Cardiac muscle cell (in vitro differentiated cells and primary cell): ENCODE results near the gene SGPP2. TPM values are rescaled to one million over a fixed set of nuclear protein-coding genes. Genes with fewer than 3 reads are reported as not detected.

Experiments used
- DNase-seq, 2 donors: peaks; one replicate each; pipeline versions ENCODE4 v3.0.0 to v3.0.0-alpha.2; 2010 to 2017; ENCODE audit warnings: low read depth in 1 of 2, low spot score in 1 of 2
- H3K27ac ChIP-seq: fragments of 200-600 bp; sonication (generic); 2 replicates; pipeline ENCODE4 v1.5.1; 2016
- H3K27me3 ChIP-seq: fragments of 200-600 bp; sonication (generic); 2 replicates; pipeline ENCODE4 v1.6.0; 2016; ENCODE audit warnings: control low read depth
- H3K36me3 ChIP-seq: fragments of 200-600 bp; sonication (generic); 2 replicates; pipeline ENCODE4 v1.5.1; 2016; ENCODE audit warnings: control low read depth
- H3K4me1 ChIP-seq: fragments of 200-600 bp; sonication (generic); 2 replicates; pipeline ENCODE4 v1.8.1; 2017; ENCODE audit warnings: low read depth, mild to moderate bottlenecking, mixed run types
- H3K4me3 ChIP-seq: fragments of 200-600 bp; sonication (generic); 2 replicates; pipeline ENCODE4 v1.5.1; 2016; ENCODE audit warnings: mild to moderate bottlenecking
- H3K9me3 ChIP-seq: fragments of 200-600 bp; sonication (generic); 2 replicates; pipeline ENCODE4 v1.5.1; 2017; ENCODE audit warnings: low read depth, mild to moderate bottlenecking, control low read depth
- polyA plus RNA-seq: library from polyadenylated mRNA; unstranded; fragments of >200 nt; fragmentation: Nextera tagmentation; extraction: Ambion mirVana; gene quantifications from 2 replicates; pipeline ENCODE4 v1.2.1, GENCODE V29; 2016
- total RNA-seq: library from RNA; depleted of rRNA; stranded (reverse); fragments of >200 nt; gene quantifications from 2 replicates; pipeline ENCODE4 v1.2.3, GENCODE V29; 2016
- TF ChIP-seq, protein P1 (sequence below): IDR thresholded peaks from 2 replicates; pipeline ENCODE4 v1.5.1; 2012; ENCODE audit warnings: low read depth, mild to moderate bottlenecking, low read length

SGPP2 gene
- total and polyA plus RNA-seq, 2 experiments from 2014 or later: 11.6 to 44.6 TPM

DNA sequence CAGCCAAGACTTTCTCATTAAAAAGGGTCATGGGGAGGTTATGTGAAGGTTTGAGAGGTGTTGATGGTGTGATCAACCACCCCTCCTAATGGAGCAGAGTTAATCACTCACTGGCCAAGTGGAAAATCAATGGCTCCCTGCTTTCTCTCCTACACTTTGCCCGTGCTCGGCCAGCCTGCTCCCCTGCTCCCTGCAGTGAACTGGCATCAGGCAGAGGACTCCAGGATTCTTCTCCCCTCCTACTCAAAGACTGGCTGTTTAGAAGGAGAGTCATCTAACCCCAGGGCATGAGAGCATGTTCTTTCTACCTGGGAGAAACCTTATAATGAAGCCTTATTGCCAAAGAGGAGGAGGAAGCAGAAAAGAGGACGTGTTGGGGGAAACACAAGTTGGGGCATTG, 74.9 kb downstream of the SGPP2 start:
- no peaks in the 10 kb centered on the region for H3K9me3 ChIP-seq
- H3K4me1 ChIP-seq: peaks cover 9% of the 10 kb centered on the region
- no peak for DNase-seq
- H3K36me3 ChIP-seq: no peaks in the 10 kb centered on the region
- H3K27ac ChIP-seq: peak overlapping the region; percentile 26
- TF ChIP-seq, protein P1, sequence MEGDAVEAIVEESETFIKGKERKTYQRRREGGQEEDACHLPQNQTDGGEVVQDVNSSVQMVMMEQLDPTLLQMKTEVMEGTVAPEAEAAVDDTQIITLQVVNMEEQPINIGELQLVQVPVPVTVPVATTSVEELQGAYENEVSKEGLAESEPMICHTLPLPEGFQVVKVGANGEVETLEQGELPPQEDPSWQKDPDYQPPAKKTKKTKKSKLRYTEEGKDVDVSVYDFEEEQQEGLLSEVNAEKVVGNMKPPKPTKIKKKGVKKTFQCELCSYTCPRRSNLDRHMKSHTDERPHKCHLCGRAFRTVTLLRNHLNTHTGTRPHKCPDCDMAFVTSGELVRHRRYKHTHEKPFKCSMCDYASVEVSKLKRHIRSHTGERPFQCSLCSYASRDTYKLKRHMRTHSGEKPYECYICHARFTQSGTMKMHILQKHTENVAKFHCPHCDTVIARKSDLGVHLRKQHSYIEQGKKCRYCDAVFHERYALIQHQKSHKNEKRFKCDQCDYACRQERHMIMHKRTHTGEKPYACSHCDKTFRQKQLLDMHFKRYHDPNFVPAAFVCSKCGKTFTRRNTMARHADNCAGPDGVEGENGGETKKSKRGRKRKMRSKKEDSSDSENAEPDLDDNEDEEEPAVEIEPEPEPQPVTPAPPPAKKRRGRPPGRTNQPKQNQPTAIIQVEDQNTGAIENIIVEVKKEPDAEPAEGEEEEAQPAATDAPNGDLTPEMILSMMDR: no peak
- H3K4me3 ChIP-seq: no peak overlapping the region
- H3K27me3 ChIP-seq: no peaks in the 10 kb centered on the region

DNA sequence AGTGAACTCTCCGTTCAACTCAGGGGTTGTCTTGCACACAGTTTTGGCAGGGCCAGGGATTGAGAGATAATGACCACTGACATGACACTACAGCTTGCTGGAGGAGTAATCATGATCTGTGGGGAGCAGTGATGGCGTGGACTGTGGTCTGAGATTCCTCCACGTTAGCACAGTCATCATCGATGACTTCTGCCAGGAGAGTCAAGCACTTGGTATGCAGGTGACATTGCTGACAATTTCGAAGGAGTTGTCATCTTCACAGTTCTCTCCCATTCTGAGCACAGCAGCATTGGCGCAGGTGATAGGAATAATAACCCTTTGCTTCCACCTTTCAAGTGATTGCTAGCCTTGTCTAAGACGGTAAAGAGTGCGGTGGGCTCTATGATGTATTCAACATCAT, 79.8 kb downstream of the SGPP2 start:
- TF ChIP-seq, protein P1: no peak
- Histone ChIP-seq H3K4me3 (no peak overlapping the region), H3K4me1 (no peaks in the 10 kb centered on the region), H3K36me3 (no peaks in the 10 kb centered on the region), H3K27ac (no peak overlapping the region), H3K9me3 (no peaks in the 10 kb centered on the region), H3K27me3 (no peaks in the 10 kb centered on the region)
- DNase-seq: no peak

DNA sequence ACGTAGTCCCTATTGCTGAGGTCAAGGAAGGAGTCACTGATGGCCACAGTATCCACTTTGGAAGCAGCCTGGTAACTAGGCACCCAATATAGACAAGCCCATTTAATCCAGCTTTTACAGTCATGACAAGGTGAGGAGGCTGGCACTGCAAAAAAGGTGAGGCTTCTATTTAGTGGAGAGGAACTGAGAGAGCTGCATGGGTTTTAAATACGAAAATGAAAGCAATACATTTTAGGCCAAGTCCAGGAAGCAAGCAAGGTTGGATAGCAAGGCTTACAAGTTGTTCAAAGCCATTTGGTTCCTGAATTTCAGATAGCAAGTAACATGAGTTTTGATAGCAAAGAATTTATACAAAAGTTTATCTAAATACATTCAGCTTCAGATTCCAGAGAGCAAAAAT, 80.4 kb downstream of the SGPP2 start:
- no peak overlapping the region for H3K4me3 ChIP-seq
- H3K9me3 ChIP-seq: no peaks in the 10 kb centered on the region
- TF ChIP-seq, protein P1: no peak
- no peak overlapping the region for H3K27ac ChIP-seq
- no peaks in the 10 kb centered on the region for H3K36me3 ChIP-seq
- H3K4me1 ChIP-seq: no peaks in the 10 kb centered on the region
- H3K27me3 ChIP-seq: no peaks in the 10 kb centered on the region
- no peak for DNase-seq

DNA sequence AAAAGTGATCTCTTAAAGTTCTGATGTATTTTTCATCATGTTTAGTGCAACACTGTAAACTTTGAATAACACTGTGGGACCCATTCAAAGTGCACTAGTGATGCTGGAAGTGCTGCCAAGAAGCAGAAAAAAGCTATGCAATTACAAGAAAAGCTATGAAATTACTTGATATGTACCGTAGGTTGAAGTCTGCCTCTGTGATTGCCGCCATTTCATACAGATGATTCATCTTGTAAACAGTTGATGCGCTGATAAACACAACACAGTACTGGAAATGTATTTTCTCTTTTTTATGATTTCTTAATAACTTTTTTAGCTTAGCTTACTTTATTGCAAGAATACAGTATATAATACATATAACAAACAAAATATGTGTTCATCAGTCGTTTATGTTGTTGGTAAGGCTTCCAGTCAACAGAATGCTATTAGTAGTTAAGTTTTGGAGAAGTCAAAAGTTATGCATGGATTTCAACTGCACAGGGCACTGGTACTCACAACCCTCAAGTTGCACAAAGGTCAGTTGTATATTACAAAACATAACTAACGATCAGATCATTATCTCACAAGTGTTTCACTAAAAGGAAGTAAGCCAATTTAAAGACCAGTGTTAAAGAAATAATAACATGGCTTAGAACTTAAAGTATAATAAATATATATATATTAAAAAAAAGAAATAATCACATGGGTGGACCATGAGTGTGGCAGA, 82.0 kb downstream of the SGPP2 start:
- TF ChIP-seq, protein P1: no peak
- Histone ChIP-seq H3K4me3 (no peak overlapping the region), H3K9me3 (no peaks in the 10 kb centered on the region), H3K4me1 (no peaks in the 10 kb centered on the region), H3K36me3 (no peaks in the 10 kb centered on the region), H3K27me3 (no peaks in the 10 kb centered on the region), H3K27ac (no peak overlapping the region)
- DNase-seq: no peak

DNA sequence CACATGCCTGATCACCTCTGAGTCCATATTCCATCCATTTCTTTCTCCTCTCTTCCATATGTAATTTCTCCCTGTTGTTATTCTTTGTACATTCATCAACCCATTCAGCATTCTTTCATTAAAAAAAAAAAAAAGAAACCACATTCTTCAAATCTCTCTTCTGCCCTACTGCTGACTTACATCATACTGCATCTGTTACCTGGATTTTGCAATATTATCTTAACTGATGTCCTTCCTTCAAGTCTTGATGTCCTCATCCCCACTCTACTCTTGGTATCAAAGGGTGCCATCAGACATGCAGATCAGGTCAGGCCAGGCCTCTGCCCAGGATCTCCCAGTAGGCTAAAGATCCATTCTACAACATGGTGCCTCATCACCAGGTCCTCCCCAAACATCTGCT, 90.6 kb downstream of the SGPP2 start:
- TF ChIP-seq, protein P1: no peak
- Histone ChIP-seq H3K4me3 (no peak overlapping the region), H3K27me3 (no peaks in the 10 kb centered on the region), H3K9me3 (no peaks in the 10 kb centered on the region), H3K27ac (no peak overlapping the region), H3K4me1 (no peaks in the 10 kb centered on the region), H3K36me3 (no peaks in the 10 kb centered on the region)
- no peak for DNase-seq
